Skeletal muscle satellite cell (primary cell): ENCODE measurements around the gene COMMD7.

Experiments
- H3K27me3 ChIP-seq: 2 replicates; pipeline ENCODE4 v1.7.0; 2013; ENCODE audit warnings: low read length; ENCODE audit not compliant: control insufficient read depth, insufficient read depth
- H3K36me3 ChIP-seq: 2 replicates; pipeline ENCODE4 v1.7.0; 2013; ENCODE audit warnings: mild to moderate bottlenecking, control low read depth, low read length; ENCODE audit not compliant: insufficient read depth
- H3K4me1 ChIP-seq: 2 replicates; pipeline ENCODE4 v1.7.0; 2013; ENCODE audit warnings: low read length; ENCODE audit not compliant: control insufficient read depth, insufficient read depth
- H3K4me2 ChIP-seq: 2 replicates; pipeline ENCODE4 v1.7.0; 2013; ENCODE audit warnings: mild to moderate bottlenecking, low read length
- H3K4me3 ChIP-seq: 2 replicates; pipeline ENCODE4 v1.7.0; 2013; ENCODE audit warnings: low read length
- H3K9ac ChIP-seq: 2 replicates; pipeline ENCODE4 v1.7.0; 2013; ENCODE audit warnings: mild to moderate bottlenecking, low read depth, low read length, moderate library complexity
- H3K9me3 ChIP-seq: replicated peaks from 2 replicates; pipeline ENCODE4 v1.7.0; 2013; ENCODE audit warnings: mild to moderate bottlenecking, control low read depth, low read length

COMMD7 gene

GRCh38 chr20:32663335-32664011 is 79.8 kb downstream of the COMMD7 start:
- H3K4me1 ChIP-seq = no peaks in the 10 kb centered on the region
- H3K4me3 ChIP-seq = no peak overlapping the region
- no peaks in the 10 kb centered on the region for H3K27me3 ChIP-seq
- H3K9ac ChIP-seq = no peak overlapping the region
- H3K36me3 ChIP-seq = no peaks in the 10 kb centered on the region
- no peak overlapping the region for H3K4me2 ChIP-seq
- H3K9me3 ChIP-seq = no peaks in the 10 kb centered on the region

GRCh38 chr20:32661820-32662528 is 81.3 kb downstream of the COMMD7 start:
- Histone ChIP-seq H3K4me3 (no peak overlapping the region), H3K4me2 (no peak overlapping the region), H3K27me3 (no peaks in the 10 kb centered on the region), H3K4me1 (no peaks in the 10 kb centered on the region), H3K9ac (no peak overlapping the region), H3K9me3 (no peaks in the 10 kb centered on the region), H3K36me3 (no peaks in the 10 kb centered on the region)

GRCh38 chr20:32660661-32661060 is 82.6 kb downstream of the COMMD7 start:
- no peaks in the 10 kb centered on the region for H3K27me3 ChIP-seq
- no peaks in the 10 kb centered on the region for H3K4me1 ChIP-seq
- H3K9me3 ChIP-seq = no peaks in the 10 kb centered on the region
- no peaks in the 10 kb centered on the region for H3K36me3 ChIP-seq
- H3K4me3 ChIP-seq = no peak overlapping the region
- H3K4me2 ChIP-seq = no peak overlapping the region
- no peak overlapping the region for H3K9ac ChIP-seq

GRCh38 chr20:32656827-32657226 is 86.4 kb downstream of the COMMD7 start:
- Histone ChIP-seq H3K4me3 (no peak overlapping the region), H3K4me2 (no peak overlapping the region), H3K4me1 (no peaks in the 10 kb centered on the region), H3K27me3 (peaks cover 10% of the 10 kb centered on the region), H3K9me3 (no peaks in the 10 kb centered on the region), H3K9ac (no peak overlapping the region), H3K36me3 (no peaks in the 10 kb centered on the region)

- no peaks in the 10 kb centered on the region for H3K36me3 ChIP-seq
- H3K4me3 ChIP-seq = no peak overlapping the region
- H3K4me2 ChIP-seq = no peak overlapping the region
- no peaks in the 10 kb centered on the region for H3K4me1 ChIP-seq
- no peak overlapping the region for H3K9ac ChIP-seq
- peaks cover 18% of the 10 kb centered on the region for H3K27me3 ChIP-seq
- H3K9me3 ChIP-seq = no peaks in the 10 kb centered on the region
Measured at GRCh38 chr20:32655903-32656512, 87.3 kb downstream of the COMMD7 start.

- Histone ChIP-seq H3K4me3 (no peak overlapping the region), H3K9me3 (no peaks in the 10 kb centered on the region), H3K9ac (no peak overlapping the region), H3K36me3 (no peaks in the 10 kb centered on the region), H3K27me3 (peaks cover 18% of the 10 kb centered on the region), H3K4me1 (peaks cover 13% of the 10 kb centered on the region), H3K4me2 (no peak overlapping the region)
Measured at GRCh38 chr20:32652739-32653526, 90.3 kb downstream of the COMMD7 start.
